Measurements from ENCODE around the gene FOXR1.

DNA sequence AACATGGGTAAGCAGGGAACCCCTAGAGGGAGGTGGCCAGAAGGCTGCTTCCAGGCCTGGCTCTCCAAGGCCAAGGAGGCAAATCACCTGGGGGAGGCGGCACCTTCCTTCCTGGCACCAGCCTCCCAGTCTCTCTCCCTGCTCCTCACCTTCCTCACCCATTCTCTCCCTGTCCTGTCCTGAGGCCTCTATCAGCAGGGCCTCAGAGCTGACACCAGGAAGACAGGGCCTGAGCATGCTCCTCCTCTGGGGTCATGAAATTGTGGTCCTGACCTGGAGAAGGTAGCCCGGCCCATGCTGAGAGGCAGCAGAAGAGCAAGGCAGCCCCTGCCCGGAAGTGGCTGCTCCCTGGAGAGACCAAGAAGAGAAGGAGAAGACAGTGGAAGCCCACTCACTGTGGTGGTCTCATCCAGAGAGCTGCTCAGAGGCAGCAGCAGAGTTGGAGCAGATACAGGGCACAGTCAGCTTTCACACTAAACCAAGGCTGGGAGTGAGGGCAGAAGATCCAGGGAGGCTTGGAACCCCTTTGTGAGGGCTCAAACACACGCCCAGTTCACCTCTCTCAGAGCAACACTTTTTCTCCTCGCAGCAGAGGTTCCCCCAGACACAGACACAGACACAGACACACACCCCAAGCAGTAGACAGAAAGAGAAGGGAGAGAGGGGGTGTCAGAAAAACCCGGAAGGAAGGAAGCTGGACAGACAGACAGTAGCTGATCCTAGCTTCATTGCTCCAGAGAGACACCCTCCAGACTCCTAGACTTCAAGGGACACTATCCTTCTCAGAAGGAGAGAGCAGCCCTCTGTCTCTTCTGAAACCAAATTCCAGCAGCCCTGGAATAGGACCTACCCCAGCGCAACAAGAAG is 47.6 kb upstream of the FOXR1 start:
- no peak for TF ChIP-seq POLR2A (IDR thresholded peaks at IDR 0.05; ENCODE audit: low read depth, low read length)
- TF ChIP-seq TAF1 (IDR thresholded peaks at IDR 0.05; ENCODE audit: borderline replicate concordance, low read depth, low read length) = no peak
- no peak for TF ChIP-seq POLR2AphosphoS5 (IDR thresholded peaks at IDR 0.05; ENCODE audit: low read depth, low read length)

Data from GM12892 (cell line).